ENCODE data around the gene RSRC1.

GRCh38 chr3:158506456-158506855, 396.6 kb downstream of the RSRC1 start:
- TF ChIP-seq ZFP3 (CRISPR knock-in tag; IDR thresholded peaks at IDR 0.05) (no peak), ZFP30 (CRISPR knock-in tag; IDR thresholded peaks at IDR 0.05) (no peak), TOX (CRISPR knock-in tag; IDR thresholded peaks at IDR 0.05; ENCODE audit: borderline replicate concordance) (no peak), TCF4 (CRISPR knock-in tag; IDR thresholded peaks at IDR 0.05; ENCODE audit: borderline replicate concordance) (no peak), CREB5 (CRISPR knock-in tag; IDR thresholded peaks at IDR 0.05; ENCODE audit: low read depth) (no peak), ARNTL (CRISPR knock-in tag; IDR thresholded peaks at IDR 0.05; ENCODE audit: borderline replicate concordance, low read depth) (no peak), PATZ1 (CRISPR knock-in tag; IDR thresholded peaks at IDR 0.05; ENCODE audit: borderline replicate concordance) (no peak), ZC3H10 (CRISPR knock-in tag; IDR thresholded peaks at IDR 0.05) (no peak), BACH2 (CRISPR knock-in tag; IDR thresholded peaks at IDR 0.05; ENCODE audit: borderline replicate concordance) (no peak), PPARA (CRISPR knock-in tag; IDR thresholded peaks at IDR 0.05; ENCODE audit: borderline replicate concordance) (no peak), TSHZ2 (CRISPR knock-in tag; IDR thresholded peaks at IDR 0.05) (no peak), ESRRG (CRISPR knock-in tag; IDR thresholded peaks at IDR 0.05) (no peak)

Measured in SK-N-SH treated with all-trans-retinoic acid at 6 μM for 48 hours (cell line).